Breast epithelium (tissue), 4 donors: ENCODE results near the gene SLC30A3. TPM values are rescaled to one million over a fixed set of nuclear protein-coding genes. Genes with fewer than 3 reads are reported as not detected.

Experiments
- DNase-seq, 2 donors: peaks; one replicate each; pipeline ENCODE4 v3.0.0-alpha.2; 2019; ENCODE audit warnings: low spot score in 2 of 2
- H3K27ac ChIP-seq, 2 donors: fragments of 200-600 bp; sonication (generic) in 1 of 2; one replicate each; pipeline ENCODE4 v1.5.1; 2016 to 2019; ENCODE audit warnings: mild to moderate bottlenecking in 1 of 2
- H3K27me3 ChIP-seq, 2 donors: fragments of 200-600 bp; sonication (generic) in 1 of 2; one replicate each; pipeline versions ENCODE4 v1.5.1 to v1.6.0; 2017 to 2019; ENCODE audit warnings: control low read depth in 1 of 2, mild to moderate bottlenecking in 1 of 2
- H3K36me3 ChIP-seq: fragments of 200-600 bp; one replicate; pipeline ENCODE4 v1.5.1; 2019
- H3K4me1 ChIP-seq, 2 donors: fragments of 200-600 bp; sonication (generic); one replicate each; pipeline ENCODE4 v1.5.1; 2016 to 2019; ENCODE audit warnings: control low read depth in 1 of 2
- H3K4me3 ChIP-seq, 3 donors: fragments of 200-600 bp; sonication (generic); 1 replicate in 2 of 3; 2 replicates in 1 of 3; pipeline ENCODE4 v1.5.1; 2016 to 2019; ENCODE audit warnings: mild to moderate bottlenecking in 3 of 3, moderate library complexity in 2 of 3
- H3K9me3 ChIP-seq, 2 donors: fragments of 200-600 bp; sonication (generic) in 1 of 2; one replicate each; pipeline ENCODE4 v1.5.1; 2016 to 2019; ENCODE audit warnings: control low read depth in 1 of 2
- CTCF ChIP-seq, 3 donors: fragments of 450-650 bp; IDR thresholded peaks; one replicate each; pipeline ENCODE4 v1.5.1; 2016 to 2017; ENCODE audit warnings: antibody characterized with exemption in 3 of 3, mild to moderate bottlenecking in 3 of 3, moderate library complexity in 3 of 3
- POLR2A ChIP-seq: fragments of 450-650 bp; IDR thresholded peaks from one replicate; pipeline ENCODE4 v1.6.1; 2016; ENCODE audit warnings: antibody characterized with exemption, mild to moderate bottlenecking, moderate library complexity
- POLR2AphosphoS5 ChIP-seq, 3 donors: sonication (generic); formaldehyde crosslinking; IDR thresholded peaks; one replicate each; pipeline ENCODE4 v1.6.1; 2017; ENCODE audit warnings: antibody characterized with exemption in 3 of 3
- intact Hi-C: fragments of 100-400 bp; cut with DNase I; formaldehyde crosslinking; loops from one replicate; pipeline ENCODE4 v1.15.1; 2023; ENCODE audit warnings: low total_unique reads
- total RNA-seq, 3 donors: library from RNA; depleted of rRNA; stranded (reverse); fragments of >200 nt; gene quantifications; one replicate each; pipeline ENCODE4 v1.1.0, GENCODE V29; 2016

Gene SLC30A3
- total RNA-seq, 3 donors from 2014 or later: 0.33 TPM; not detected in 2

GRCh38 chr2:27218614-27219013 lies 44.2 kb downstream of the SLC30A3 start:
- no peaks in the 10 kb centered on the region for H3K36me3 ChIP-seq
- H3K4me3 ChIP-seq: no peak overlapping the region
- no peak overlapping the region for H3K27ac ChIP-seq
- H3K4me1 ChIP-seq: peaks cover 0 to 2% of the 10 kb centered on the region in 2 donors
- H3K9me3 ChIP-seq: no peaks in the 10 kb centered on the region
- no peaks in the 10 kb centered on the region for H3K27me3 ChIP-seq
- DNase-seq: no peak
- TF ChIP-seq CTCF (IDR thresholded peaks at IDR 0.05): no peak
- no peak for TF ChIP-seq POLR2A
- TF ChIP-seq POLR2AphosphoS5 (IDR thresholded peaks at IDR 0.05): no peak
- intact Hi-C loops: loop anchor here (2.0 to 5.0 kb wide), 2 partner anchors 41 to 84 kb away; no protein-coding TSS in a partner anchor

DNA sequence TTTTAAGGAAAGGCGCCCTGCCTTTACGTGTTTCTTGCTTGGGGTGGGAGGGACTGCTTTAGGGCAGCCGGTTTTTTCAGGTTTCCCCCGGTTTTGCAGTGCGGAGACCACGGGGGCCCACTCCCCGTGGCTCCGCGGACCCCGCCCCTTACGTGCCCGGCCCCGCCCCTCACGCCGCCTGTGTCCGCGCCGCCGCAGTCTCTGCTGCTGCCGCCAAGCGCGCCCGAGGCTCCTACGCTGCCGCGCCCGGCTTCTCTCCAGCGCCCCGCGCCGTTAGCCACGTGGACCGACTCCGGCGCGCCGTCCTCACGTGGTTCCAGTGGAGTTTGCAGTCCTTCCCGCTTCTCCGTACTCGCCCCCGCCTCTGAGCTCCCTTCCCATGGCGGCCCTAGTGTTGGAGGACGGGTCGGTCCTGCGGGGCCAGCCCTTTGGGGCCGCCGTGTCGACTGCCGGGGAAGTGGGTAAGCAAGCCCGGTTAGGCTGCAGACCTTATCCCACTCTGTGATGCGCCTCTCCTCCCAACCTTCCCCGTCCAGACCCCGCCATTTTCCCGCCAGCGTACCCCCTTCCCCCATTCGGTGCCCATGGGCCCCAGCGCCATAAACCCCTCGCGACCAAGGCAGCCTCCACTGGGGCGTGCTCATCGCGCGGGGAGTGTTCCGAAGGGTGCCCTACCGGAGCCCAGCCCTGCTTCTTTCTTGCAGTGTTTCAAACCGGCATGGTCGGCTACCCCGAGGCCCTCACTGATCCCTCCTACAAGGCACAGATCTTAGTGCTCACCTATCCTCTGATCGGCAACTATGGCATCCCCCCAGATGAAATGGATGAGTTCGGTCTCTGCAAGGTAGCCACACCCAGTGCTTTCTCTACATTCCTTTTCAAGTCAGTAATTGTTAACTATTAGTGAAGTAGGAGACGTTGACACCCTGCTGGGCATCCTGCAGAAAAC lies 45.4 kb downstream of the SLC30A3 start, which contains the start of gene CAD:
TSS of gene CAD (plus strand) at position 197 of the 949 bp plus-strand sequence. CDS start at position 380, 183 bp downstream.
- no peaks in the 10 kb centered on the region for H3K27me3 ChIP-seq
- peak; percentile 65 to 82 for DNase-seq
- H3K4me1 ChIP-seq: peaks cover 0 to 9% of the 10 kb centered on the region in 2 donors
- H3K9me3 ChIP-seq: no peaks in the 10 kb centered on the region
- intact Hi-C loops: loop anchor here (2.0 to 5.0 kb wide), 2 partner anchors 40 to 85 kb away; no protein-coding TSS in a partner anchor
- H3K27ac ChIP-seq: peak within 1 kb of the TSS; percentile 69 to 77
- no peaks in the 10 kb centered on the region for H3K36me3 ChIP-seq
- TF ChIP-seq POLR2A (no peak), POLR2AphosphoS5 (IDR thresholded peaks at IDR 0.05) (peak; percentile 46 to 62 (median 50)), CTCF (IDR thresholded peaks at IDR 0.05) (peak in 2 of 3 donors; percentile 18 to 27)
- peak within 1 kb of the TSS; percentile 58 to 81 (median 67) for H3K4me3 ChIP-seq

DNA sequence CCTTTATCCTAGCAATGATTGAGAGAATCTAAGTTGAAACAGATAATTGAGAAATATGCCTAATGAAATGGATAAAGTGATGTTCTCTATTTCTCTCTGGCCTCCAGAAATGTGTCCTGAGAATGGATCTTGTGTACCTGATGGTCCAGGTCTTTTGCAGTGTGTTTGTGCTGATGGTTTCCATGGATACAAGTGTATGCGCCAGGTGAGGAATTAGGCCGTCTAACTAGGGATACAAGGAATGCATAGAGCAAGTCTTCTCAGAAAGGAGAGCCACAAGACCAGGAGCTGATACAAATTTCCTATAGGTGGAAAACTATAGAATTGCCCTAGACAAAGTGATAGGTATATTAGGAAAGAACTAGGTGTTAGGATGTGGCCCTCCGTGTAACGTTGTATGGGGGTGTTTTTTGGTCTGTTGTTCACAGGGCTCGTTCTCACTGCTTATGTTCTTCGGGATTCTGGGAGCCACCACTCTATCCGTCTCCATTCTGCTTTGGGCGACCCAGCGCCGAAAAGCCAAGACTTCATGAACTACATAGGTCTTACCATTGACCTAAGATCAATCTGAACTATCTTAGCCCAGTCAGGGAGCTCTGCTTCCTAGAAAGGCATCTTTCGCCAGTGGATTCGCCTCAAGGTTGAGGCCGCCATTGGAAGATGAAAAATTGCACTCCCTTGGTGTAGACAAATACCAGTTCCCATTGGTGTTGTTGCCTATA lies 46.3 kb downstream of the SLC30A3 start:
- no peak for DNase-seq
- Histone ChIP-seq H3K4me3 (peak overlapping the region; percentile 58 to 81 (median 67)), H3K36me3 (no peaks in the 10 kb centered on the region), H3K4me1 (peaks cover 0 to 9% of the 10 kb centered on the region in 2 donors), H3K27ac (peak overlapping the region; percentile 69 to 77), H3K9me3 (no peaks in the 10 kb centered on the region), H3K27me3 (no peaks in the 10 kb centered on the region)
- TF ChIP-seq POLR2A: no peak
- TF ChIP-seq POLR2AphosphoS5 (IDR thresholded peaks at IDR 0.05): no peak
- no peak for TF ChIP-seq CTCF (IDR thresholded peaks at IDR 0.05)
- intact Hi-C loops: loop anchor here (5.0 kb wide), 1 partner anchor 39 kb away; no protein-coding TSS in a partner anchor

DNA sequence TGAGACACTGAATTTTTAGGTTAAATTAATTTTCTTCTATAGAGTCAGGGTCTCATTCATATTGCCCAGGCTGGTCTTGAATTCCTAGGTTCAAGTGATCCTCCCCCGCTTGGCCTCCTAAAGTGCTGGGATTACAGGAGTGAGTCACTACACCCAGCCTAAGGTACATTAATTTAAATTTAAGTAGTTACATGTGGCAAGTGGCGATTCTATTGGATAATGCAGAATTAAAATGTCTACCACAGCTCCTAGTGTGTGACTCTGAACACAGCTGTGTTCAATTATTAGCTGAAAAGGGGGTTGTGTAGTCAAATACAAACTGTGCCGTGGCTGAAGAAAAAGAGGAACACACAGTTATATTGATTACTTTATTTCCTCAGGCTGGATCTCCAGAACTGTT lies 47.9 kb downstream of the SLC30A3 start:
- no peaks in the 10 kb centered on the region for H3K9me3 ChIP-seq
- H3K27ac ChIP-seq: no peak overlapping the region
- H3K4me3 ChIP-seq: no peak overlapping the region
- no peak for TF ChIP-seq CTCF (IDR thresholded peaks at IDR 0.05)
- TF ChIP-seq POLR2A: no peak
- no peak for TF ChIP-seq POLR2AphosphoS5 (IDR thresholded peaks at IDR 0.05)
- no peaks in the 10 kb centered on the region for H3K27me3 ChIP-seq
- intact Hi-C loops: loop anchor here (5.0 kb wide), 1 partner anchor 38 kb away; no protein-coding TSS in a partner anchor
- peaks cover 0 to 9% of the 10 kb centered on the region in 2 donors for H3K4me1 ChIP-seq
- no peak for DNase-seq
- H3K36me3 ChIP-seq: no peaks in the 10 kb centered on the region
